ENCODE data around the gene DENND1A. TPM values are rescaled to one million over a fixed set of nuclear protein-coding genes. Genes with fewer than 3 reads are reported as not detected.
A peak's percentile ranks its signal among the peaks of the same experiment; 100 is the strongest.

Gene DENND1A
- total and polyA plus RNA-seq, 2 experiments from 2014 or later, result 13.1 to 28.7 TPM

GRCh38 chr9:123373447-123373923 is 556.4 kb downstream of the DENND1A start:
- H3K4me3 ChIP-seq, result peak overlapping the region; percentile 51
- Mint-ChIP-seq H3K27me3 (ENCODE audit: insufficient read depth, low read depth, poor library complexity) (peaks cover 49% of the 10 kb centered on the region), H3K4me1 (peaks cover 21% of the 10 kb centered on the region), H3K27ac (no peak overlapping the region), H3K36me3 (ENCODE audit: low read depth) (no peaks in the 10 kb centered on the region), H3K9me3 (no peaks in the 10 kb centered on the region), H3K4me3 (no peak overlapping the region)
- H3K27me3 ChIP-seq (ENCODE audit: insufficient read depth), result peaks cover 31% of the 10 kb centered on the region
- peak overlapping the region; percentile 78; the same call in 1 of the 2 replicates for H2AFZ ChIP-seq
- DNase-seq (ENCODE audit: low spot score) (peak; percentile 76), ATAC-seq (peak; percentile 43)
- no peak overlapping the region for H3K27ac ChIP-seq (ENCODE audit: low read depth)
- no peaks in the 10 kb centered on the region for H3K9me2 ChIP-seq (ENCODE audit: insufficient read depth)
- peaks cover 5% of the 10 kb centered on the region; the same call in 1 of the 2 replicates for H3K4me1 ChIP-seq (ENCODE audit: insufficient read depth)
- H3F3A ChIP-seq (replicated peaks; ENCODE audit: low read depth), result no peaks in the 10 kb centered on the region; the same call in 1 of the 2 replicates
- no peaks in the 10 kb centered on the region for H3K36me3 ChIP-seq (ENCODE audit: insufficient read depth)
- TF ChIP-seq CREB1 (CRISPR knock-in tag; IDR thresholded peaks at IDR 0.05; ENCODE audit: low read depth), result no peak
- H3K79me2 ChIP-seq (replicated peaks; ENCODE audit: insufficient read depth), result no peaks in the 10 kb centered on the region
- no peaks in the 10 kb centered on the region for H4K20me1 ChIP-seq (replicated peaks; ENCODE audit: insufficient read depth)
- H3K4me2 ChIP-seq, result peak overlapping the region; percentile 80

GRCh38 chr9:123372766-123373446 is 557.0 kb downstream of the DENND1A start:
- Histone ChIP-seq H3K27ac (ENCODE audit: low read depth) (no peak overlapping the region), H4K20me1 (replicated peaks; ENCODE audit: insufficient read depth) (no peaks in the 10 kb centered on the region), H3K9me2 (ENCODE audit: insufficient read depth) (no peaks in the 10 kb centered on the region), H3K79me2 (replicated peaks; ENCODE audit: insufficient read depth) (no peaks in the 10 kb centered on the region), H3K4me1 (ENCODE audit: insufficient read depth) (peaks cover 5% of the 10 kb centered on the region; the same call in 1 of the 2 replicates), H3K4me3 (peak overlapping the region; percentile 51; the same call in 1 of the 2 replicates), H3K36me3 (ENCODE audit: insufficient read depth) (no peaks in the 10 kb centered on the region), H2AFZ (no peak overlapping the region), H3F3A (replicated peaks; ENCODE audit: low read depth) (no peaks in the 10 kb centered on the region; the same call in 1 of the 2 replicates), H3K4me2 (peak overlapping the region; percentile 80), H3K27me3 (ENCODE audit: insufficient read depth) (peaks cover 31% of the 10 kb centered on the region)
- no peaks in the 10 kb centered on the region for H3K9me3 Mint-ChIP-seq
- H3K4me3 Mint-ChIP-seq, result peak overlapping the region; percentile 58
- DNase-seq (ENCODE audit: low spot score), result no peak
- H3K36me3 Mint-ChIP-seq (ENCODE audit: low read depth), result no peaks in the 10 kb centered on the region
- peak; percentile 15 for ATAC-seq
- peaks cover 26% of the 10 kb centered on the region for H3K4me1 Mint-ChIP-seq
- peaks cover 45% of the 10 kb centered on the region for H3K27me3 Mint-ChIP-seq (ENCODE audit: insufficient read depth, low read depth, poor library complexity)
- no peak overlapping the region for H3K27ac Mint-ChIP-seq
- TF ChIP-seq ETS1 (IDR thresholded peaks at IDR 0.05) (no peak), ZNF331 (CRISPR knock-in tag; IDR thresholded peaks at IDR 0.05; ENCODE audit: low read depth) (no peak), EZH2 (IDR thresholded peaks at IDR 0.05; ENCODE audit: low read depth, unreplicated experiment) (no peak), REST (IDR thresholded peaks at IDR 0.05; ENCODE audit: unreplicated experiment) (no peak), NANOG (IDR thresholded peaks at IDR 0.05; ENCODE audit: borderline replicate concordance) (no peak), ZNF462 (CRISPR knock-in tag; IDR thresholded peaks at IDR 0.05) (no peak), ZNF114 (CRISPR knock-in tag; IDR thresholded peaks at IDR 0.05) (no peak), POLR2AphosphoS5 (IDR thresholded peaks at IDR 0.05; ENCODE audit: low read depth) (no peak)
